Measurements from ENCODE around the gene CHST13.

CHST13 gene

DNA sequence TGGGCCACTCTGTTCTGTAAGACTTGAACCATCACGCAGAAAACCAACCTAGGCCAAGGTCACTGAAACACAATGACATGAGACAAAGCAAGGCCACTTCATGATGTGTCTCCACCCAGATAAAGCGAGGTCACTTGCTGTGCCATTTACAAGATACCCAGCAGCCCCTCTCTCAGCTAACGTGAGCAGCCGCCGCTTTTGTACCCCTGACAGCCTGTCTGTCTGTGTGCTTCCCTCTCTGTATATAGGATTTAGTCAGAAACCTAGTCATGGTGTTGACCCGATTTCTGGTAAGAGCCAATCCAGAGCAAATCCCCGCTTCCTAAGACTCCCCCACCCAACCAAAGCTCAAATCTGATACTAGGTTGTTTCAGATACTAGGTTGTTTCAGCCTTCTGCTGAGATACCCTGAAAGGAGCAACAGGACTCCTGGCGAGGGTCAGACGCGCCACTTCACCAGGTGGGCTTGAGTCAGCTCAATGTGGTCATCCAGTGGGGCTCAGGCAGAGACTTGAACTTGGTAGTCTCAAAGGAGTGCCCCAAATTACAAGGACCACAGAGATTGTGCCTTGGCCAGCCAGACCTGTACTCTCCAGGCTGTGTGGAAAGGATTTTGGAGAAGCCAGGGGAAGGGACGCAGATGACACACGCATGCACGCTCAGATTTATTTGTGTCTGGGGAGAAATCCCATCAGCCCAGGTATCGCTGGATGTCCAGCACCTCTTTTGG is 45.2 kb upstream of the CHST13 start:
- DNase-seq (ENCODE audit: low read depth, low spot score) = no peak
- Histone ChIP-seq H3K27me3 (ENCODE audit: insufficient read depth, insufficient read length) (no peaks in the 10 kb centered on the region), H3K9ac (ENCODE audit: insufficient read length, low read depth) (no peak overlapping the region), H3K36me3 (ENCODE audit: insufficient read depth, insufficient read length, low read length) (peaks cover 6% of the 10 kb centered on the region), H3K9me3 (ENCODE audit: insufficient read depth, low read length) (no peaks in the 10 kb centered on the region), H3K4me1 (ENCODE audit: insufficient read depth, insufficient read length) (peaks cover 3% of the 10 kb centered on the region), H3K4me3 (ENCODE audit: insufficient read length, low read depth) (no peak overlapping the region)
- TF ChIP-seq ZNF274 (IDR thresholded peaks at IDR 0.05; ENCODE audit: low read depth, low read length) = no peak
- TF ChIP-seq SUZ12 (IDR thresholded peaks at IDR 0.05; ENCODE audit: extremely low read depth, insufficient read depth, insufficient read length) = no peak
- TF ChIP-seq YY1 (IDR thresholded peaks at IDR 0.05; ENCODE audit: insufficient read depth, insufficient read length) = no peak

DNA sequence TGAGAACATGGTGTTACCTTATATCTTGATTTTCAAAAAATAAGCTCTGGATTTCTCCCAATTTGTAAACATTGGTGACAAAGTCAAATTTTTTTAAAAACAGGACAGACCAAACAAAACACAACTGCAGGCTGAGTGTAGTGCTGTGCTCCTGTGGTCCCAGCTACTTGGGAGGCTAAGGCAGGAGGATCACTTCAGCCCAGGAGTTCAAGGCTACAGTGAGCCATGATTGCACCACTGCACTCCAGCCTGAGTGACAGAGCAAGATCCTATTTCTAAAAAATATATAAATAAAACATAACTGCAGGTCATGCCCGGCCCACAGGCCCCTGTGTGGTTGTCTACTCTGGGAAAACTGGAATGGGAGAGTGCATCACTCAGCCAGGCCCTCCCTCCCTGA is 44.3 kb upstream of the CHST13 start:
- Histone ChIP-seq H3K9ac (ENCODE audit: insufficient read length, low read depth) (no peak overlapping the region), H3K36me3 (ENCODE audit: insufficient read depth, insufficient read length, low read length) (peaks cover under 1% of the 10 kb centered on the region), H3K4me1 (ENCODE audit: insufficient read depth, insufficient read length) (peaks cover 7% of the 10 kb centered on the region), H3K27me3 (ENCODE audit: insufficient read depth, insufficient read length) (no peaks in the 10 kb centered on the region), H3K4me3 (ENCODE audit: insufficient read length, low read depth) (no peak overlapping the region), H3K9me3 (ENCODE audit: insufficient read depth, low read length) (no peaks in the 10 kb centered on the region)
- no peak for DNase-seq (ENCODE audit: low read depth, low spot score)
- TF ChIP-seq YY1 (IDR thresholded peaks at IDR 0.05; ENCODE audit: insufficient read depth, insufficient read length) (no peak), SUZ12 (IDR thresholded peaks at IDR 0.05; ENCODE audit: extremely low read depth, insufficient read depth, insufficient read length) (no peak), ZNF274 (IDR thresholded peaks at IDR 0.05; ENCODE audit: low read depth, low read length) (no peak)

DNA sequence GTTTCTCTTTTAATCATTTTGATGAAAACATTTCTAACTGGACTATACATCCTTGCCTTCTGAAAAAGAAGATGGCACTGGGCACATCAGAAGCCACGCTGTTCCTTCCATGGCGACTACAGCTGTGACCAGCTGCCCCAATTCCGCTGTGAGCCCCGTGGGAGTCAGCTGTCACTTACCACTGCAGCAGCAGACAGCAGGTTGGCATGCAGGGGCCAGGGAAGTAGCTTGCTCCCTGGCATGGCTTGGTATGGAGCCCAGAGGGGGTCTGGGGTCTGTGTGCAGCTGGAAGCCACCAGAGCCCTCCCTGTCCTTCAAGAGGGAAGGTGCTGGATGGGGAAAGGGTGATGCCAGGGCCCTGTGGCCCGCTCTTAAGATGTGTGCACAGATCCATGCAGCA is 43.7 kb upstream of the CHST13 start:
- DNase-seq (ENCODE audit: low read depth, low spot score) = no peak
- no peaks in the 10 kb centered on the region for H3K9me3 ChIP-seq (ENCODE audit: insufficient read depth, low read length)
- TF ChIP-seq ZNF274 (IDR thresholded peaks at IDR 0.05; ENCODE audit: low read depth, low read length) = no peak
- no peak for TF ChIP-seq SUZ12 (IDR thresholded peaks at IDR 0.05; ENCODE audit: extremely low read depth, insufficient read depth, insufficient read length)
- no peak for TF ChIP-seq YY1 (IDR thresholded peaks at IDR 0.05; ENCODE audit: insufficient read depth, insufficient read length)
- no peak overlapping the region for H3K9ac ChIP-seq (ENCODE audit: insufficient read length, low read depth)
- no peaks in the 10 kb centered on the region for H3K27me3 ChIP-seq (ENCODE audit: insufficient read depth, insufficient read length)
- peaks cover 7% of the 10 kb centered on the region for H3K4me1 ChIP-seq (ENCODE audit: insufficient read depth, insufficient read length)
- no peaks in the 10 kb centered on the region for H3K36me3 ChIP-seq (ENCODE audit: insufficient read depth, insufficient read length, low read length)
- H3K4me3 ChIP-seq (ENCODE audit: insufficient read length, low read depth) = no peak overlapping the region

- Histone ChIP-seq H3K4me3 (ENCODE audit: insufficient read length, low read depth) (no peak overlapping the region), H3K9me3 (ENCODE audit: insufficient read depth, low read length) (no peaks in the 10 kb centered on the region), H3K9ac (ENCODE audit: insufficient read length, low read depth) (no peak overlapping the region), H3K4me1 (ENCODE audit: insufficient read depth, insufficient read length) (peaks cover 7% of the 10 kb centered on the region), H3K36me3 (ENCODE audit: insufficient read depth, insufficient read length, low read length) (no peaks in the 10 kb centered on the region), H3K27me3 (ENCODE audit: insufficient read depth, insufficient read length) (no peaks in the 10 kb centered on the region)
- TF ChIP-seq YY1 (IDR thresholded peaks at IDR 0.05; ENCODE audit: insufficient read depth, insufficient read length) (no peak), ZNF274 (IDR thresholded peaks at IDR 0.05; ENCODE audit: low read depth, low read length) (no peak), SUZ12 (IDR thresholded peaks at IDR 0.05; ENCODE audit: extremely low read depth, insufficient read depth, insufficient read length) (no peak)
- no peak for DNase-seq (ENCODE audit: low read depth, low spot score)
These were observed 43.1 kb upstream of the CHST13 start for GRCh38 chr3:126480861-126481260.

DNA sequence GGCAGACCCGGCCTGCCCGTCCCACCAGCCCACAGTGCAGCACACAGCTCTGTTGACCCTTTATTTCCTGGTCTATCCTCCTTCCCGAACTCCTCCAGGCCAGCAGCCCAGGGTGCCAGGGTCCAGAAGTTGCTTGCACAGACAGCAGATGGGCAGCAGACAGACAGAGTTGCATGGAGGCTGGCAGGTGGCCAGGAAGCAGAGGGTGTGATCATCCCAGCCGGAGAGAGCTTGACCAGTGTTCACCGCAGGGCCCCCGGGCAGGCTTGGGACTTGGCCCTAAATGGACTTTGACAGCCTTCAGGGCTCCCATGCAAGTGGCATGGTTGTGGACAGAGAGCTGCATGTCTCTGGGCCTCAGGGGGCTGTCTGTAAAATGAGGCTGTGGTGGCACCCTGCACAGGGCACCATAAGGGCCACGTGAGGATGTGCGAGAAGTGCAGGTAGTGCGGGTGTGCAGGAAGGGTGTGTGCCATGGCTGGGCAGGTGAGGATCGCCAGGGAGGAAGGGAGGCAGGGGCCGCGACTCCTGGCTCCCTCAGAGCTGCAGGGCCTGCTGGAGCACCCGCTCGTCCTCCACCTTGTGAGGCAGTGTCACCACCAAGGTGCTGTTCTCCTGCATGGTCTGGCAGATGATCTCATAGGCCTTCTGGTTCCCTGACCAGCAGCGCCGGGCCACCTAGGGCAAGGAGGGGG is 42.0 kb upstream of the CHST13 start:
- no peak for DNase-seq (ENCODE audit: low read depth, low spot score)
- H3K36me3 ChIP-seq (ENCODE audit: insufficient read depth, insufficient read length, low read length) = no peaks in the 10 kb centered on the region
- no peaks in the 10 kb centered on the region for H3K9me3 ChIP-seq (ENCODE audit: insufficient read depth, low read length)
- H3K9ac ChIP-seq (ENCODE audit: insufficient read length, low read depth) = no peak overlapping the region
- no peaks in the 10 kb centered on the region for H3K27me3 ChIP-seq (ENCODE audit: insufficient read depth, insufficient read length)
- H3K4me3 ChIP-seq (ENCODE audit: insufficient read length, low read depth) = no peak overlapping the region
- peaks cover 12% of the 10 kb centered on the region for H3K4me1 ChIP-seq (ENCODE audit: insufficient read depth, insufficient read length)
- TF ChIP-seq YY1 (IDR thresholded peaks at IDR 0.05; ENCODE audit: insufficient read depth, insufficient read length) (no peak), ZNF274 (IDR thresholded peaks at IDR 0.05; ENCODE audit: low read depth, low read length) (no peak), SUZ12 (IDR thresholded peaks at IDR 0.05; ENCODE audit: extremely low read depth, insufficient read depth, insufficient read length) (no peak)

GRCh38 chr3:126482503-126483255 is 41.3 kb upstream of the CHST13 start:
- Histone ChIP-seq H3K27me3 (ENCODE audit: insufficient read depth, insufficient read length) (no peaks in the 10 kb centered on the region), H3K9ac (ENCODE audit: insufficient read length, low read depth) (peak overlapping the region; percentile 17), H3K9me3 (ENCODE audit: insufficient read depth, low read length) (no peaks in the 10 kb centered on the region), H3K36me3 (ENCODE audit: insufficient read depth, insufficient read length, low read length) (no peaks in the 10 kb centered on the region), H3K4me3 (ENCODE audit: insufficient read length, low read depth) (no peak overlapping the region), H3K4me1 (ENCODE audit: insufficient read depth, insufficient read length) (peaks cover 17% of the 10 kb centered on the region)
- TF ChIP-seq ZNF274 (IDR thresholded peaks at IDR 0.05; ENCODE audit: low read depth, low read length) = no peak
- no peak for TF ChIP-seq SUZ12 (IDR thresholded peaks at IDR 0.05; ENCODE audit: extremely low read depth, insufficient read depth, insufficient read length)
- TF ChIP-seq YY1 (IDR thresholded peaks at IDR 0.05; ENCODE audit: insufficient read depth, insufficient read length) = no peak
- DNase-seq (ENCODE audit: low read depth, low spot score) = no peak

DNA sequence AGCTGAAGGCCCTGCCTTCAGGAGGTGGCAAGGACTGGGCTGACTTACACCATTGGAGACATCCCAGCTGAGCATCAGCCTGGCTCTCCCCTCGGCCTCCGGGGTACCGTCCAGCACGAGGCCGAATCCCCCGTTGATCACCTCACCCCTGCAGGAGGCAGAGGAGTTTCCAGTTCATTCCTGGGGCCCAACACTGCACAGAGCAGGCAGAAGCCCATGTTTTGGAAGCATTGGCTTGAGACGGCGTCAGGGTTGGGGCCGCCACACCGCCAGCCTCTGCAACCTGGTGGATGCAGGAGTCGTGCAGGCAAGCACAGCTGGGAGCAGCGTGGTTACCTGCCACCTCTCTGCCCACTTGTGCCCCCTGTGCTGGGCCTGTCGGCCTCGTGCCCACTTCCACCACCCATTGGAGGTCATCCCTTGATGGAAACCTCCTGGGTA is 40.6 kb upstream of the CHST13 start:
- H3K9me3 ChIP-seq (ENCODE audit: insufficient read depth, low read length) = no peaks in the 10 kb centered on the region
- no peak for DNase-seq (ENCODE audit: low read depth, low spot score)
- no peak for TF ChIP-seq ZNF274 (IDR thresholded peaks at IDR 0.05; ENCODE audit: low read depth, low read length)
- no peak for TF ChIP-seq YY1 (IDR thresholded peaks at IDR 0.05; ENCODE audit: insufficient read depth, insufficient read length)
- TF ChIP-seq SUZ12 (IDR thresholded peaks at IDR 0.05; ENCODE audit: extremely low read depth, insufficient read depth, insufficient read length) = no peak
- no peaks in the 10 kb centered on the region for H3K27me3 ChIP-seq (ENCODE audit: insufficient read depth, insufficient read length)
- no peak overlapping the region for H3K9ac ChIP-seq (ENCODE audit: insufficient read length, low read depth)
- H3K4me1 ChIP-seq (ENCODE audit: insufficient read depth, insufficient read length) = peaks cover 21% of the 10 kb centered on the region
- no peaks in the 10 kb centered on the region for H3K36me3 ChIP-seq (ENCODE audit: insufficient read depth, insufficient read length, low read length)
- no peak overlapping the region for H3K4me3 ChIP-seq (ENCODE audit: insufficient read length, low read depth)
